ENCODE data around the gene FOXO3B.
"Not testable (repeated sequence)": the region's sequence is repeated elsewhere in the genome, so short reads cannot be mapped to it uniquely, and the experiment has no call there.

DNA sequence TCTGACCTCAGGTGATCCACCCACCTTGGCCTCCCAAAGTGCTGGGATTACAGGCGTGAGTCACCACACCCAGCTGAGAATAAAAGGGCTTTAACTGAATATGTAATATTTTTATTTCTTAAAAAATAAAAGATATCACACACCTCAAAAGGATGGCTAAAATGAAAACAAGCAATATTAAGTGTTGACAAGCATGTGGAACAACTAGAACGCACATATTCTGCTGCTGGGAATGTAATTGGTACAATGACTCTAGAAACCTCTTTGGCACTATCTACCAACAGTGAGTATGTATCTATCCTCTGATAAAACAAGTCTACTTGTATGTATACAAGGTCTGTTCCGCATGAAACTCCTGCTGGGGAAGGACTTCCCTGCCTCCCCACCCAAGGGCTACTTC lies 5.2 kb downstream of the FOXO3B start:
- not testable (repeated sequence) for TF ChIP-seq EZH2 (IDR thresholded peaks at IDR 0.05; ENCODE audit: borderline replicate concordance, low read depth, low read length, severe bottlenecking)
- TF ChIP-seq, protein P1, sequence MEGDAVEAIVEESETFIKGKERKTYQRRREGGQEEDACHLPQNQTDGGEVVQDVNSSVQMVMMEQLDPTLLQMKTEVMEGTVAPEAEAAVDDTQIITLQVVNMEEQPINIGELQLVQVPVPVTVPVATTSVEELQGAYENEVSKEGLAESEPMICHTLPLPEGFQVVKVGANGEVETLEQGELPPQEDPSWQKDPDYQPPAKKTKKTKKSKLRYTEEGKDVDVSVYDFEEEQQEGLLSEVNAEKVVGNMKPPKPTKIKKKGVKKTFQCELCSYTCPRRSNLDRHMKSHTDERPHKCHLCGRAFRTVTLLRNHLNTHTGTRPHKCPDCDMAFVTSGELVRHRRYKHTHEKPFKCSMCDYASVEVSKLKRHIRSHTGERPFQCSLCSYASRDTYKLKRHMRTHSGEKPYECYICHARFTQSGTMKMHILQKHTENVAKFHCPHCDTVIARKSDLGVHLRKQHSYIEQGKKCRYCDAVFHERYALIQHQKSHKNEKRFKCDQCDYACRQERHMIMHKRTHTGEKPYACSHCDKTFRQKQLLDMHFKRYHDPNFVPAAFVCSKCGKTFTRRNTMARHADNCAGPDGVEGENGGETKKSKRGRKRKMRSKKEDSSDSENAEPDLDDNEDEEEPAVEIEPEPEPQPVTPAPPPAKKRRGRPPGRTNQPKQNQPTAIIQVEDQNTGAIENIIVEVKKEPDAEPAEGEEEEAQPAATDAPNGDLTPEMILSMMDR (IDR thresholded peaks at IDR 0.05; ENCODE audit: borderline replicate concordance, extremely low read depth, low read length, poor library complexity, severe bottlenecking): not testable (repeated sequence)
